ENCODE results near the gene CCDC93.
"Not testable (repeated sequence)": the region's sequence is repeated elsewhere in the genome, so short reads cannot be mapped to it uniquely, and the experiment has no call there.

CCDC93 gene

DNA sequence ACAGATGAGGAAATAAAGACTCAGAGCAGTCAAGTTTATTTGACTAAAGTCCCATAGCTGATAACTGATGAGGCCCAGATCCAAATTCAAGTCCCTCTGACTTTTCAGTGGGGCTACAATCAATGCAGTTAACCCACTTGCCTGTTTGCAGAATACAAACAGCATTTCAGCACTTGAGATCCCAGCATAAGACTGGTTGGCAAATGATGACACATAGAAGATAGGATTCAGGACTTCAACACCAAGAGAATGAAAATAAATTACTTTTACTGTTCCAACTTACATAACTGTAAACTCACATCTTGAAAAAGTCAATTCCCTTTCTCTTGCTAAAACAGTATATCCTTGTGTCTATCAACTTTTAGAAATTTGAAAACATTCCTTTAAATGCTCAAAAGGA lies 61.2 kb downstream of the CCDC93 start:
- no peak for DNase-seq

DNA sequence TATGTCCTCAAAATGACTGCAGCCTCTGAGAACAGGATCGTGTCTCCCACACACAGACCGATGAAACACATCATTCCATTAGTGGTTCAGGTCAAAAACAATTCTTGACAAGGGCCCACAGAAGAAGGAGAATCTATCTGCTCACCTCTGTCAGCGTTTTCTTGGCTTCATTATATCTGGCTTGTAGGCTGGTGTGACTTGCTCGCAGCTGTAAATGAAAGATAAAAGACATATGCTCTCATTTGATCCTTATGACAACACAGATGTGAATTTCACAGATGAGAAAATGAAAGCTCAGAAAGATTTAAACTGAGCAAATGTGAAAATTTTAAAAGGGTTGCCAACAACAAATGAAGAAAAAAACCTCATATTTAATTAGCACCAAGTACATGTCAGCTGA lies 61.6 kb downstream of the CCDC93 start:
- no peak for DNase-seq

DNA sequence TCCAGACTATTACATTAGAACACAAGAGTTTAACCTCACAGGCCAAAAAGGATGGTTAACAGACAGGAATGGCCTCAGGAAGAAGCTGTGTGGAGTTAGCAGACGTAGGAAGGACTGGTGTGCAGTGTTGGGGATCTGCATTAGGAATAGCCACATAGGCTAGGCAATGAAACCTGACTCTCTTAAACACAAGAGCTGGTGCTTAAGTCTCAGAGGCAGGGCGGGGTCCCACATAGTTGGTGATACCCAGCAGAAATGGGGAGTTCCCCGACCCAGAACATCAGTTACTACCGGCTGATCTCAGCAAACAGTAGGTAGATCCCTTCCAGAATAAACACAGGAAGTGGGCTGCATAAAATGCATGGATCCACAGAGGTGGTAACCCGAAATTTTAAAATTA lies 64.1 kb downstream of the CCDC93 start:
- DNase-seq = no peak

DNA sequence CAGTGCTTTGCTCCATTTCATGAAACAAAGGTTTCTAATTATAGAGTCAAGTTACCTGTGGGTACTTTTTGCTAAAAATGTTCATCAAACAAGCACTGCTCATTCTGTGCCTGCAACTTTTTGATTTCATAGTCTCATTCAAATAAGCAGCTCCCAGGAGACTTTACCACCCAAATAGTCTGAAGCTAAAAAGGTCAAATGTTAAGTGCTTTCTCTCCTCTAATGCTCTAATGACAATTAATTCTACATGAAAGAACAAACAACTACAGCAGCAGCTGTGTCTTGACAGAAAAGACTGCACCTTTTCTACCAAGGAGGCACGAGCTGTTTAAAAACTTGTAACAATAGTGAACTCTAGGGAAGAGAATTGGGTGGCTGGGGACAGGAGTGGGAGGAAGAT lies 65.3 kb downstream of the CCDC93 start:
- DNase-seq = no peak

DNA sequence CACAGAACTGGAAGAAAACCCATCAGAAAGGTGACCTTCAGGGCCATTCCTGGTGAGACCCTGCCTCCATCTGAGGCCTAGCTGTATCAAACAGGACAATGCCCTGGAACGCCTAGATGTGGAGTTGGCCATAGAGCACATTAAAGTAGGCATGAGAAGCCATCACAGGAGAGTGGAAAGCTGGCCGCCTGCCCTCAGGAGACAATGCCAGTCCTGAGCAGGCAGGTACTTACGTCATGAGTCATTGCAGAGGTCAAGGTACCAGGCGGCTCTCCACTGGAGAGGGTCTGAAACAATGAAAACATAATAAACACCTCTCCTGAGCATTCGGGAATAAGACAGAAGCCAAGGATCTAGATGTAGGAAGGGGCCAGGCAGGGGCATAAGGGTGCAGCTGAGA lies 68.6 kb downstream of the CCDC93 start:
- no peak for DNase-seq

DNA sequence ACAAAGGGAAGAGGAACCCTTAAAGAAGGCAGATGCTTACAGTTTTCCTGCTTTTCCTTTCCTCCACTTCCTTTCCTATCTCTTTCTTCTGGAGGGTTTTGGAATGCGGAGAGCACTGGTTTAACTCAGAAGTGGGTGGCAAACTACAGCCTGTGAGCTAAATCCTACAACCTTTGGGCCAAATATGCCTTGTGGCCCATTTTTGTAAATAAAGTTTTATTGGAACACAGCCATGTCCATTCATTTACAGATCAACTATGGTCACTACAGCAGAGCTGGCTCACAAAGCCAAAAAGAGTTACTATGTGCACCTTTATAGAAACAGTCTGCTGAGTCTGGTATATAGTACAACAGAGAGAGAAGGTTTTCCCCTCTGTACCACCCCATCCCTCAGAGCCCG lies 69.1 kb downstream of the CCDC93 start:
- no peak for DNase-seq

DNA sequence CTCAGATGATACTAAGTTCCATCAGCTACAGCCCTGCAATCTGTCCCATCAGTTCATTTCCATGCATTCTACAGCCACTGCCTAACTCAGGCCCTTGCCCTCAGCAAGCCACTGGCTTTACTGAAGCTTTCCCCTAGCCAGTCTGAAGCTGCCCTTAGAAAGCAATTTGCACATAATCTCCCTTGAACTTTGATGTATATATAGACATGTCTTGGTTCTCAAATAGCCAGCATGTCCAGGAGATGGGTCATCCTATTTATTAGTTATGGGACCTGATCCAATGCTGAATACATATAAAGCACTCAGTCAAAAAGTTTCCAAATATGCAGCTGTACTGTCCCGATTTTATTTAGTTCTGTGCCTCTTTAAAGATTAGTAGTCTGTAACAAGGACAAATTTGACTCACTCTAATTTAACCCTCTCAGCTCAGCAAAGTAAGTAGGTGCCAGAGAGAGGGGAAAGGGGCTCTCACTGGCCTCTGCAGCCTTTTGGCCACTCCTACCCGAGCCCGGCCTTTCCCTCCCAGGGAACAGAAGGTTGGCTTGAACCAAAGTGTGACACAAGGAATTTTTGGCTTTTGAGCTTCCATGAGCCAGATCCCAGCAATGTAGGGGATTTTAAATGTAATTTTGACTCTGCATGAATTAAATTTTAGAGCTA lies 70.7 kb downstream of the CCDC93 start:
- DNase-seq = no peak

DNA sequence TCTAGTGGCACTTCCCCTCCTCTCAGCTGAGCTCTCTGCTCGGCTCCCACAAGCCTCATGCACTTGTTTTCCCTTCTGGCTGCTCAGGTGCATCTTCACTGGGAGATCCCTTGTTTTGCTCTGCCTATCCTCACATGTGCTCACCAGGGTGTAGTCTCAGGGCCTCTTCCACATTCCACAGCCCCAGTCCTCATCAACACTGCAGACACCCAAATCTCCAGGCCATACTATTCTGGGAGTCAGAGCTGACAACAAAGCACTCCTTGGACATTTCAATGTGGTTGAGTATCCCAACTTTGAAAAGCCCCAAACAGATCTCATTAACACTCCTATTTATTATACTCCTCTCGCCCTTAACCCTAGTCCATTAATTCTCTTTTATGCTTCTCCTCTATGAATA lies 71.3 kb downstream of the CCDC93 start:
- no peak for DNase-seq

DNA sequence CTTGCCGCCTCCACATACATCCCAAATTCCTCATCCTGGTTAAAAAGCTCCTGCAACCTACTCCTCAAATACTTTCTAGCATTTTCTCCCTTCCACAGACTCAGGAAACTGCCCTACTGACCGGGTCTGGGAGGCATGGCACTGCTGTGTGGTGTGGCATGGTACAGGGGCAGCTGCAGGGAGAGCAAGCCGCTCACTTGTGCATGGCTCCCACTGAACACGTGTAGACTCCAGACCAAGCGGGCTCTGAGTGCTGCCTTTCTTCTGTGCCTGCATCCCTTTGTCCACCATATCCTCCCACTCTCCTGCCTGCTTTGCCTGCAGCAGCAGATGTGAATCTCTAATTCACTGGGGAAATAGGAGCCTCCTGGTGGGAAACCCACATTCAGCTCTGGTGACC lies 72.2 kb downstream of the CCDC93 start:
- no peak for DNase-seq

DNA sequence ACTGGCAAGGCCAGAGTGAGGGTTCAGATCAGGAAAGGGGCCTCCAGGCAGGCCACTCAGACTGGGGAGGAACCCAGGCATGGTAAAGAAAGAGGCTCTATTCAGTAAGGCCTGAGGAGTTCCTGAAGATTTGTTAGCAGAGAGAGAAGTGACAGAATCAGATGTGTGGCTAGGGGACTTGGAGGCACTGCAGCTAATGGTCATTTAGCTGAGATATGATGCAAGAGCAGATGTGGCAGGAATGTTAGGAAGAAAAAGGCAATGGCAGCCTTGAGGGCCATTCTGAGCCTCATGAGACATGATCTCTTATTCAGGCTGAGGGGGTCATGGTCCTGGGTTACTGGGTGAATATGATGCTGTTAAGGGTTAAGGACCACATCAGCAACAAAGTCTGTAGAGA lies 73.4 kb downstream of the CCDC93 start:
- DNase-seq = no peak

DNA sequence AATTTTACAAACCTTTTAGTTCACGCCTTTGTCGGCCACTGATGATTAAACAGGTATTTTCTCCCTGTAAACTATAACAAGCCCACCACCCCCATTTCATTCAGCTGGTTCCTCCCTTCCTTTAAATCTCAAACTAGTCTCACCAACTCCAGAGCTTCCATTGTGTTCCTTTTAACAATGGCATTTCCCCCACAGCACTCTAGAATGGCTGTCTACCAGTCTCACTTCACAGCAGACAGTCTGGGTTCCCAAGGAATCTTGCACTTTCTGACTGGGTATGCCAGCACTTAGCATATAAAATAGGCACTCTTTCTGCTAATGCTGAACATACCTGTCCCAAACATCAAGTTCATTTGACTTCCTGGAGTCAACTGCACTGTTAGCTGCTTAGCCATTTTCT lies 75.3 kb downstream of the CCDC93 start:
- no peak for DNase-seq

DNA sequence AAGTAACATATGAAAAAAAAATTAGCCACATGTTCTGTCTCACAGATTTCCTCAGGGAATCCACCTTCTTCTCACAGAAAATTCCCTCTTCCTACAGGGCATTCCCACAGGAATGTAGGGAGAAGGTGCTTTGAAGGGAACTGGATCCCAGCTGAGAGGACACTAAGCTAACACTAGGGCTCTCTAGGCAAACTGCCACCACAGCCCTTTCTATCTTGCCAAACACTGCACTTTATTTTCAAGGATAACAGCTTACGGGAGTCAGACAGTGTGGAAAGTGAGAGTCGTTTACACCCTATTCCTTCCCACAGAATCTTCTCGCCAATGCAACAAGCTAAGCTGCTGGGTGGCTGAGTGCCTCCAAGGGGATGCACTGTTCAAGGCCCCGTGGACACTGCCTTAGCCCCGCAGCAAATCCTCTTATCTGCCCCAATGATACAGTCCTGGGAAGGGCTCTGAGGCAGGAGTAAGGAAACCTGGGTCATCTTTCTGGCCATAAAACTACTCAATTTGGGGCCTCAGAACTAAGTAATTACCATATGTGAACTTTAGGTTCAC lies 76.9 kb downstream of the CCDC93 start:
- no peak for DNase-seq

DNA sequence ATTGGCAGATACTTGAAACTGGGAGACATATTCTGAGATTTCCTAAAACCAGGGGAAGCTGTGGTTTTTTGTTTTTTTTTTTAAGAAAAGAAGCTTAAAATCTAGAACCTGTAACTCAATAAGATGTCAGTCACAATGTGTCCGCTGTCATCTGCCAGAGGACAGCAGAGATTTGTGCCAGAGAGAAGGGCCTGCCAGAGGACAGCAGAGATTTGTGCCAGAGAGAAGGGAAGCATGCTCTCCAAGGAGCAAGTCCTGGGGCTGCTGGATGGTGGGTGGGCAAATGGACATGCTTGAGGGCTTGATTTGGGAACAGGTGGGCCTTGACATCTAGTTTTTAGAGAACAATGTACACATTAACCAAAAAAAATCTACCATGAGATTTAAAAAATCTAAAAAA lies 77.9 kb downstream of the CCDC93 start:
- no peak for DNase-seq

DNA sequence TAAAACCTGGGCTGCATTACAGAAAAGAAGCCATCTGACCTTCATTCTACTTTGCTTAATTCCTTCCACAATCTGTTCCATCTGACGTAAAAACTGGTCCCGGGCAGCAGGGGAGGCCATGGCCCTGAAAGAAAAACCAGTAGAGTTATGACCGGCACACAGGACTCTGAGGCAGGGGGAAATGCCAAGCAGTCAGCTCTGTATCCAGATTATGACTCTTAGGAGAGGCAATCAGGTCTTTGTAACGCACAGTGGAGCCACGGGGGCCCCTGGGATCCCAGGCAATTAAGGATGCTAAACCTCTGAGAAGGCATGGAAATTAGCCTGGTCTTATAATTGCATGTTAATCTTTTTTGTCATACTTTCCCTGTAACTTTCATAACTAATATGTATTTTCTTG lies 78.4 kb downstream of the CCDC93 start:
- no peak for DNase-seq

DNA sequence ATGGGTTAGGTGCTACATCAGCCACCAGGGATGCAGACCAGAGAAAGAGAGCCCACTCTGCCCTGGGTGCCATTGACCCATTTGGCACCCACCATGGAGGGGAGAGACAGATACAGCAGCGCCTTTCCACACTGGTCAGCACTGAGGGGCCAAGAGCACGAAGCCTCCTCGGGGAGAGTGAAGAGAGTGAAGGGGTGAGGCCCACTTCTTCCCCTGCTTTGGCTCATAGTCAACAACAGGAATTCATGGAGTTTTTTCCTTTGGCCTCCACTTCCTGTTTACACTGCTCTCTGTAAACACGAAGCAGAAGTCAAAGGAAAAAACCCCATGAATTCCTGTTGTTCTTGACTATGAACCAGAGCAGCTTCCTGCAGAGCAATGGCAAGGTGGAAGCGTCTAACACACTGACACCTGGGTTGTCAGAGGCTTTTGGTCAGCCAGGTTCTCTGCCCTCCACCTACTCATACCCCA lies 80.0 kb downstream of the CCDC93 start:
- no peak for DNase-seq

DNA sequence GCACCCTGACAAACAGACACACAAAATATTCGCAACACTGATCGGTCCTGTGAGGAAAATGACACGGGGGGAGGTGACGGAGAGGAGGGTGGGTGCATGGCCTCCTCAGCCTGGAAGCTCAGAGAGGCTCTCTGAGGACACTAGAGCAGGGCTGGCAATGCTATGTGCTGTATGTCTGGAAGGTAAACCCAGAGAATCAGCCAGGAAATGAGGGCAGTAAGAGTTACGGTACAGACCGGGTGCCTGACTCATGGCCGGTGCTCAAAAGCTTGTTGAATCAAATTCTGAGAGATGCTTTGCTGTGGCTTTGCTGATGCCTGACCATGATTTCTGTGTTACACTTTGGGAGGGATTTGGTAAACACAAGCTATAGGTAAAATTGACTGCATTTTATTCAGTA lies 81.9 kb downstream of the CCDC93 start:
- no peak for DNase-seq

DNA sequence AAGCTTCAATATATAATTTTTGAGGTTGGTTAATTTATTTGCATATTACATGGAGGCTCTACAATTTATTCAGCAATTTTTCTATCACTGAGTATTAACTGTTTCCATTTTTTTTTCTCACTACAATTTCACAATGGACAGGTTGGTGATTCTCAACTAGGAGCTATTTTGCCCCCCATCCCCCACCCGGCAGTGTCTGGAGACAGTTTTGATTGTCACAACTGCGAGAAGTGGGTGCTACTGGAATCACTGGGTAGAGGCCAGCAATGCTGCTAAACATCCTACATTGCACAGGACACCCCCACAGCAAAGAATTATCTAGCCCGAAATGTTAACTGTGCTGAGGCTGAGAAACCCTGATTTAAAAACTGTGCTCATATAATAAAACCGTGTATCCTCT lies 82.6 kb downstream of the CCDC93 start:
- DNase-seq = no peak

DNA sequence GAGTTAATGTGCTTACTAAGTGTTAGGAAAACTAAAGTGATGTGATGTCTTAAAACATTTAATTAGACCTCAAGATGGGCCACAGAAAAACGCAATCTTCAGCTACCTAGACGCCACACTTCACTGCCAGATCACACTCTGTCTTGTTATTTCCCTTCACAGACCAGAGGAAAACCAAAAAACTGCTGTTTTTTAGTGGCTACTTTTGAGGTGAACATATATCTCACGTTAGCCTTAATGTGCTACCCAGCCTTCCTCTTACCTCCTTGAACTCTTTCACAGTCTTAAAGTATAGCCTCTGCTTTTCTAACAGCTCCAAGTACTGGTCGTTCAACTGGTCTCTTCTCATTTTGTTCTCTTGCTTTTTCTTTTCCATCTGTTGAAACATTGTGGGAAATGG lies 83.1 kb downstream of the CCDC93 start:
- no peak for DNase-seq

DNA sequence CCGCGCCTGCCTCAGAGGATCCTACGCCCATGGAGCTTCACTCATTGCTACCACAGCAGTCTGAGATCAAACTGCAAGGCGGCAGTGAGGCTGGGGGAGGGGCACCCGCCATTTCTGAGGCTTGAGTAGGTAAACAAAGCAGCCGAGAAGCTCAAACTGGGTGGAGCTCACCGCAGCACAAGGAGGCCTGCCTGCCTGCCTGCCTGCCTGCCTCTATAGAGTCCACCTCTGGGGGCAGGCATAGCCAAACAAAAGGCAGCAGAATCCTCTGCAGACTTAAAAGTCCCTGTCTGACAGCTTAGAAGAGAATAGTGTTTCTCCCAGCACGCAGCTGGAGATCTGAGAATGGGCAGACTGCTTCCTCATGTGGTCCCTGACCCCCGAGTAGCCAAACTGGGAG lies 90.4 kb downstream of the CCDC93 start:
- not testable (repeated sequence) for DNase-seq

DNA sequence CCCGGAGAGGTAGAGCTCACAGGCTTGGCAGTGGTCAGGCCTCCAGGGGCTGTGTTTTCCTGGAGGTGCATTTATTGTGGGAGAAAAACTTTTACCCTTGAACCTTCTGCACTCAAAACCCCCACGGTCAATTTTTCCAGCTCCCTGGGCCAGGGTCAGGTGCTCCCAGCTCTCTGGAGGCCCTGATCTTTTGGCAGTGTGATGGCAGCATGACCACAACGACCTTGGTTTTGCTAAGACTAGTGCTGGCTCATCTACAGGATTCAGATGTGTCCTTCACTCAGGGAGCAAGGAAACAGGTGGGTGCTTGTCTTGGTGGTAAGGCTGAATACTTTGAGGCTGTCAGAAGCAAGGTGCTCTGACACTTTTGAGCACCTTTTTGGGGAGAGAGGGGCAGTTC lies 92.3 kb downstream of the CCDC93 start:
- DNase-seq = no peak

DNA sequence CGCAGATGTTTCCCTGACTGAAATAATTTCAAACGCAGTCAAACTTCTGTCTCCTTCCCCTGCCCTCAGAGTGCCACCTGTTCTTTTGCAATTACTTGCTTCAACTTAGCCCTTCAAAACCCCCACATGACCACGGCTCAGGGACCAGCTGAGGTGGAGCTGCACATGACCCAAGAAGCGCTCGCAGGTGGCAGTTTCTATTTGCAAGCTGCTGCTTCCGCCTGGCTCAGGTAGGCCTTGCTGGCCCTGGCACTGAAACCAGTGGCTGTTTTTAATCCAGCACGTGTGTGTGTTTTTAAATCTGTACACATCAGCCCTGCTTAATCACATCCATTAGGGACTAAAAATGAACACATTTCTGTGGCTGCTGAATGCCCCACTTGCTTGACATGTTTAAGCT lies 95.3 kb downstream of the CCDC93 start:
- DNase-seq = no peak

DNA sequence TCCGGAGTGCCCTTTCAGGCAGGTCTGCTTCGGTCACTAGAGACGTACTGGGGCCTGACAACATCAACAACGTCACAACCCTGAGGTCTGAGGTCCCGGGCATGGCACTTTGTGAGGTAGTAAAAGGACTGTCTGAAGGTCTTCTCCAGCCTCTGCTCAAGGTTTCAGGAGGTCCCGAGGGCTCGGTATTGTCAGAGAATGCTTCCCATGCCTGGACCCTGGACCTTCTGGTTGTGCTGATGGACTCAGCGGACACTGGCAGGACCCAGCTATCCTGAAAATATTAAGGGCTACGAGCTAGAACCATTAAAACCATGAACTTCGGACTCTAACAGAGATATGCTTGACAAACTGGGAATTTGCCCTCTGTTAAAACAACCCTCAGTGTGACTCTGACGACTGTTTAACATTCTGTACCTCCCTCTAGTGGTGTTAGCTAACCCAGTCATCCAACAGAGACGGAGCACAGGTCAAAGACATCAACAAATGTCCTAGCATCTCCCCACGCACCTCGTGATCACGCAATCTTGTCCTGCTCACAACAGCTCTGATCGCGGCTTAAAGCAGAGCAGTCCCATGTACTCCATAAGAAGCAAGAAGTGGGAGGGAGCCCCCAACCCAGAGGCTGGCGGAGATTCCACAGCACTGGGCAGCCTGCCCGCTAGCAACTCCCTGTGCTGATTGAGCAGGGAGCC lies 96.5 kb downstream of the CCDC93 start:
- DNase-seq = no peak

DNA sequence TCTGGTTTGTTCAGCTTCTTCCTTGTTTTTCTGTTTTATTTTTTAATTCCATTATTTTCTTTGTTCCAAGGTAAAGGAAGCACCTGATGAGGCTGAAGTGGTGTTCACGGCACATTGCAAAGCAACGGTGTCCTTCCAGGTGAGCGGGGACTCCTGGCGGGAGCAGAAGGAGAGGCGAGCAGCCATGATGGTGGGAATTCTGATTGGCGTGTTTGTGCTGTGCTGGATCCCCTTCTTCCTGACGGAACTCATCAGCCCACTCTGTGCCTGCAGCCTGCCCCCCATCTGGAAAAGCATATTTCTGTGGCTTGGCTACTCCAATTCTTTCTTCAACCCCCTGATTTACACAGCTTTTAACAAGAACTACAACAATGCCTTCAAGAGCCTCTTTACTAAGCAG lies 110.9 kb downstream of the CCDC93 start:
- no peak for DNase-seq

DNA sequence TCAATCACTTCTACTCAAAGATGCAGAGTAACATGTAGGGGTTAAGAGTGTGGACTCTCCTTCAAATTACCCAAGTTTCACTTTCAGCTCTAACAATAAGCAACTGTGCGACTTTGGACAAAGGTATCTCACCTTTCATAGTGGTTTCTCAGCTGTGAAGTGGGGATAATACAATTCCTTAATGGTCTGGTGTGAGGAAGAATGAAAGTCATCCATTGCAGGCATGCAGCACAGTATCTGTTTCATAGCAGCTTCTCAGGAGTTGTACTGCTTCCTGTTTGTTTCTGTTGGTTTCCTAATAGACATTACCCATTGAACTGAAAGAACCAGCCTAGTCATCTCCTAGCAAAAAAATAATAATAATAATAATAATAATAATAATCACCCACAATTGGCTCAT lies 125.0 kb downstream of the CCDC93 start:
- no peak for DNase-seq

DNA sequence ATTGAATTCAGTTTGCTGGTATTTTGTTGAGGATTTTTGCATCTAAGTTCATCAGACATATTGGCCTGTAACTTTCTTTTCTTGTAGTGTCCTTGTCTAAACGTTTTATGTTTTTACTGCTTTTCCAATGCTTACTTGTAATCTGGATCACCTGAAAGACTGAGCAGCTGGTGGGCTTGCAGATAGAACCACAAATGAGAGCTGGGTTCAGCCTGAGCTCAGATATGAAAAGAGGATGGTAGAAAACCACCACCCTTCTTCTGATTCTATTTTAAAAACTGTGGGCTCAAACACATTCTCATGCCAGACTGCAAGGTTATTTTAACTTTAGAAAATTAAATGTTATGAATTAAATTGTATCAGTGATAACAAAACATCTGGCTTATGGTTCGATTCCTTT lies 128.6 kb downstream of the CCDC93 start:
- DNase-seq = no peak
